ENCODE measurements around the gene ATF4.

DNA sequence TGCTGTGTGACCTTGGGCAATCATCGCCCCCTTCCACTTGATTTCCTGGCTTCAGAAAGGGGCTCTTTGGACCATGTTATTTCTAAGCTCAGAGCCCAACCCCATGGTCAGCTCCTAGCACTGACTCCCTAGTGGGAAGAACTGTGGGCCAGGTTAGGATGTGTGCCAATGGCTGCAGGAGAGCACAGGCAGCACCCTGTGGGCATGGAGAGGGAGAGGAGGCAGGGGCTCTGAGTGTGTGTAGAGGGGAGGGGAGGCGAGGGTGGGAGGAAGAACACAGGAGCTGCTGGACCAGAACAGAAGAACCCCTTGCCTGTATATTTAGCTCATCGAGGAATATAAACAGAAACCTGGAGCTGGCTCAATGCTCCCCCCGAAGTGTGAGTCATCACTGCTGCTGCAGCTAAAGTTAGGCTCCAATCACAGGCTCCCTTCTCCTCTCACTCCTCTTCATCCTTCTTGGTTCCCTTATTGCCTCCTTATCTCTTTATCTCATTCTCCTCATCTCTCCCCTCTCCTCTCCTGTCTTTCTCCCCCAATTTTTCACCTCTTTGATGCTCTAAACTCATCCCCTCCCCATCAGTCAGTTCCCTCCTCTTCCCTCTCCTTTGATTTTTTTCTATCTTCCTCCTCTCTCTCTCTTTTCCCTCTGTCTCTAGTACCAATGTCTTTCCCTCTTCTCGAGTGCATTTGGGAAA is 26.7 kb downstream of the ATF4 start:
- TF ChIP-seq CTCF (IDR thresholded peaks at IDR 0.05; ENCODE audit: low read length) (no peak), EZH2phosphoT487 (IDR thresholded peaks at IDR 0.05; ENCODE audit: low read length) (no peak)

All from MM.1S (cell line).